Islet precursor cell (in vitro differentiated cells): ENCODE measurements around the gene CTPS2.
"Not testable (repeated sequence)": the region's sequence is repeated elsewhere in the genome, so short reads cannot be mapped to it uniquely, and the experiment has no call there.

Source experiments
- DNase-seq: peaks from one replicate; pipeline ENCODE4 v3.0.0-alpha.2; 2018

The CTPS2 gene

GRCh38 chrX:16712548-16713155 lies at the start of gene CTPS2:
Gene CTPS2 (minus strand): TSS chrX:16712669. CDS start chrX:16702902, 9,767 bp downstream.
- DNase-seq: peak; percentile 89

- DNase-seq: not testable (repeated sequence)
Measured at GRCh38 chrX:16761500-16761899, 49.0 kb upstream of the CTPS2 start.

- DNase-seq: no peak
Measured at GRCh38 chrX:16756724-16757123, 44.3 kb upstream of the CTPS2 start.

DNA sequence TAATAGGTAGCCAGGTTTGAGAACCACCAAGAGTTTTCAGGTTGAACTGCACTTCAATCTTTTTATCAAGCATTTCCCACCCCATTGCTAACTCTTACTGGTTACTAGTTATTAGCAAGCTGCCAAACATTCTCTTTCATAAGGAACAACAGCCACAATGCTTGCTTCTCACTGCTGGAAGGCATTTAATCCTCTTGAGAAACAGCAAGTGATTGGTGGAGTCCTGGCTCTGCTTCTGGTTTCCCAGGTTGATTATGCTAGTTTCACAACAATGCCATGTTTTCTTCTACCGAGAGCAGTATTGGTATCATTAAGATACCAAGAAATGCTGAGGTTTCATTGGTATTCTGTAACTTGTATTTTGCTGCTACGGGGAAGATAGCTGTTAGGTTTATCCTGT lies 41.5 kb upstream of the CTPS2 start:
- no peak for DNase-seq

DNA sequence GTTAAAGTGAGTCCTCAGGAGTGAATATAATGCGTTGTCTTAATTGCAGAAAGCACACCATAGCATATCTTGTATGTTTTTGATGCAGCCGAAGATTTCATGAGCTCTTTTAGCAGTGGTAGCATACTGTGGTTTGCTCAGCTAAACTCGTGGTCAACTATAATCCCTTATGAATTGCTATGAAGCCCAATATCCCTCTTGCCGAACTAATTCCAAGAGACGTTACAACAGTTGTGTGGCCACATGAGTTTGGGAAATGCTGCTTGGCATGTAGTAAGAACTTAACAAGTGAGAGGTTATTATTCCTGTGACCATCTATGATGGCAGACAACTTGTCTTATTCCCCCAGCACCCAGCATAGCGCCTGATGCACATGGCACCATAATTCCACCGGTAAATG lies 37.7 kb upstream of the CTPS2 start:
- no peak for DNase-seq

GRCh38 chrX:16748425-16748824 lies 36.0 kb upstream of the CTPS2 start:
- DNase-seq: no peak

DNA sequence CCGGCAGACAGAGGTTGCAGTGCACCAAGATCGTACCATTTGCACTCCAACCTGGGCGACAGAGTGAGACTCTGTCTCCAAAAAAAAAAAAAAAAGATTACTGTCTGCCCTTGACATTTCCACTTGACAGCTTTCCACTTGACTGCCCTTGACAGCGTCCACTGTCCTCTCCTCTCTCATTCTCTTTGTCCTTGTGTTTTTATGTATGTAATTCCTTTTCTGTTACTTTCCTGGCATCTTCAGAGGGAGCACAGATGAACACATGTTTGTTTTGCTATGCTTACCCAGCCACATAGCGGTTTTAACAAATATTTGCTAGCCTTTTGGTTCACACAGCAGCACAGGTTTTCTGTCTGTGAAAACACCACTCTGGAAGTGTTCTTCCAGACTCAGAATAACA lies 33.2 kb upstream of the CTPS2 start:
- DNase-seq: no peak

DNA sequence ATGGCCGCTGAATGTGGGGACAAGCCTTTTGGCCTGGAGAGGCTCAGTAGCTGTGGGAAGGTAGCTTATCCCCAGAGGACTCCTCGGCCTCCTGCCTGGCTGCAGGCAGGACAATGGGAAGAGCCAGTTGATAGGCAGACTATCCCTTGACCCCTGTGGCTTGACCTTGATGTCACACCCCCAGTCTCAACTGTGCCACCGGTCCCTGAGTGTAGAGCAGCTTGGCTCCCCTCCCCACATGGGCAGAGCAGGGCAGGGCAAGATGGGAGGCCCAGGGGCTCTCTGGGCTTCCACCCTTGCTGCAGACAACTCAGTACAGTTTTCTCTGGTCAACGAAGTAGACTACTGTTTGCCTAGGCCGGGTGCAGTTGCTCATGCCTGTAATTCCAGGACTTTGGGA lies 32.6 kb upstream of the CTPS2 start:
- no peak for DNase-seq

DNA sequence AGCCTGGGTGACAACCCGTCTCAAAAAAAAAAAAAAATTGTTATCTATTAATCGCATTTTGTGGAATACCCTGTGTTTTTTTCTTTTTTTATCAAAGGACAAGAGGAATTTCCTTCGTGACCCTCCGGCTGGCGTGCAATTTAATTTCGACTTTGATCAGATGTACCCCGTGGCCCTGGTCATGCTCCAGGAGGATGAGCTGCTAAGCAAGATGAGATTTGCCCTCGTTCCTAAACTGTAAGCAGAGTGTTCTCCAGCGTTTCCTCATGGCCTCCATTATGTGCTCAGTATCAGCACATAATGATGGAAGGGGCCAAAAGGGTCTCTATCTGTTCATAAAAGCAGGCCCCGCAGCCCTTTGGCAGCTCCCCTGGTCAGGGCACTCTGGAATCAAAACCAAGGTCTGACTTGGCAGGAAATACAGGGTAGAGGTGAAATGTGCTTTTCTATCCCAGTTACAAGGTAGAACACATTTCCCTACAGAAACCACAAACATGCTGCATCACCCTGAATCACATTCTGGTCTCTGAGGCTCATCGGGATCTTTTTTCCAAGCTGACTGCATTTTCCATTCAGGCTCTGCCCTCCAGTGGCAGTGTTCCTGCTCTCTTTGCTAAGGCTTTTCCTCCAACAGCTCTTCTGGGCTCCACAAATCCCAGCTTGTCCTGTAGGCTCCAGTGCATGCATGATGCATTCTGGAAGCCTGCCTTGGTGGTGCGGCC lies 31.3 kb upstream of the CTPS2 start:
- no peak for DNase-seq

GRCh38 chrX:16739574-16739973 lies 27.1 kb upstream of the CTPS2 start:
- DNase-seq: no peak

DNA sequence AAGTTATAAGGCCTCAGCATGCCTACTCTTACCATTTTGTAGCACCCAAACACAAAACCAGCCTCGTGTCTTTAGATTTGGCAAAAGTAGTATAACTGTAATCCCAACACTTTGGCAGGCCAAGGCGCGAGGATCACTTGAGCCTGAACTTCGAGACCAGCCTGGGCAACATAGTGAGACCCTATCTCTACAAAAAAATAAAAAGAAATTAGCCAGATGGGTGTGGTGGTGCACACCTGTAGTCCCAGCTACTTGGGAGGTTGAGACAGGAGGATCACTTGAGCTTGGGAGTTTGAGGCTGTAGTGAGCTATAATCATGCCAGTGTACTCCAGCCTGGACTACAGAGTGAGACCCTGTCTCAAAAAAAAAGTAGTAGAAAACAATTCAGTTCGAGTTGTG lies 24.6 kb upstream of the CTPS2 start:
- no peak for DNase-seq

DNA sequence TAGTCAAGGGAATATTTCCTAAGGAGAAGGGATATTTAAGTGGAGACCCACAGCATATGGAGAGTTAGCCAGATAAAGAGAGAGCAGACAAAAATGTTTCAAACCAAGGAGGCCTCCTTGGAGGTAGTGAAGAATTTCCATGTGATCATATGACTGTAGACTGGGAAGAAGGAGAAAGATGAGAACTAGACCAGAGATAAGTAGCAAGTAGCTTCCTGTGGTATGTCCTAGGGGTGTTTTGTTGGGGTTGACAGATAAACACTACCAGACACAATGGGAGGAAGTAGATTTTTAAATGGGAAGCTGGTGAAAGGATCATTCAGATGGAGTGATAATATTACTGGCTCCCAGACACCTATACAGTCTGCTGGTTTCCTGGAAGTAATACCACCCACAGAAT lies 20.5 kb upstream of the CTPS2 start:
- no peak for DNase-seq

DNA sequence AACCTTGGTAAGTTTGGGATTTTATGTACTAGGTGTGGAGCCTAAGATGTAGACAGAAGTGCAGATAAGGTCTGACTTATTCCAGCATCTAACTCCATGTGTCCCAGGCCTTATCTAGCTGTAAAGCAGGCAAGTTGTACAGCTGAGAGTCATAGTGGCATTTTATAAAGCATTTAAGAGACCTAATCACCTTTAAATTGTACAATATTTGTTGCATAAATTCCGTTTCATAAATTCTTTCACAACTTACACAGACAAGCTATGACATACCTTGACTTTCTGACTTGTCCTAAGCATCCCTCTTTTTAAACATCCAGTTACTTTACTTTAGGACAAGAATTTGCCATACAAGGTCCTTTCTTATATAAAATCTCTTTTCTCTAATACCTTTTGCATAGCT lies 18.0 kb upstream of the CTPS2 start:
- DNase-seq: no peak

DNA sequence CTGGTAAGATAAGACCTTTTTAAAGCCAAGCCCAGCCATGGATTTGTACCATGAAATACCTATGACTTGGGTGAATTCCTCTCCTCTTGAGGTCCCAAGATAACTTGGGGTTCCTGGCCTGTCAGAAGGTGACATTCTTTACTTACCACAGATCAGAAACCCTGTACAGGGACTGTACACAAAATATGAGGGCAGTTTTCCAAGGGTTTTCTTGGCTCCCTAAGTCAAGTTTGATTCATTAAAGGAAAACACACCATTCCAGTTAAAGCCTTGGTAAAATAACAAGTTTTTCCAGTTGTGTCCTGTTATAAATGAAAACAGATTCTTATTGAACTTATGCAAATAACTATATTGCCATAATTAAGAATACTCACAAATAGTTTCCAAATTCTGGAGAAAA lies 15.2 kb upstream of the CTPS2 start:
- DNase-seq: no peak

- DNase-seq: not testable (repeated sequence)
Measured at GRCh38 chrX:16726347-16726988, 14.0 kb upstream of the CTPS2 start.

DNA sequence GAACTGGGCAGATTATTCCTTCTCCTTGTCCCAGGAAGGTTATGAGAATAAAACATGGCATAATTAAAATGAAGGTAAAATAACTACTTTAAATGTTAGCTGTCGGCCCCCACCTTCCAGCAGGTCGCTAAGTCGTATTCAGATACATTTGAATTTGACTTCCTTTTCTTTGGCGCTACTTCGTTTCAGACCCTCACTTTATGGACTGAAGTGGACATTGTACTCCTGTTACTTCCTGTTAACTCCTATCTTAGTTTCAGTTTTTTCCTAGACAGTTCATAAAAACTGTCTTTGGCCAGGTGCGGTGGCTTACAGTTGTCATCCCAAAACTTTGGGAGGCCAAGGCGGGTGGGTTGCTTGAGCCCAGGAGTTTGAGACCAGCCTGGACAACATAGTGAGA lies 12.6 kb upstream of the CTPS2 start:
- DNase-seq: no peak

GRCh38 chrX:16722481-16722880 lies 10.0 kb upstream of the CTPS2 start:
- no peak for DNase-seq

DNA sequence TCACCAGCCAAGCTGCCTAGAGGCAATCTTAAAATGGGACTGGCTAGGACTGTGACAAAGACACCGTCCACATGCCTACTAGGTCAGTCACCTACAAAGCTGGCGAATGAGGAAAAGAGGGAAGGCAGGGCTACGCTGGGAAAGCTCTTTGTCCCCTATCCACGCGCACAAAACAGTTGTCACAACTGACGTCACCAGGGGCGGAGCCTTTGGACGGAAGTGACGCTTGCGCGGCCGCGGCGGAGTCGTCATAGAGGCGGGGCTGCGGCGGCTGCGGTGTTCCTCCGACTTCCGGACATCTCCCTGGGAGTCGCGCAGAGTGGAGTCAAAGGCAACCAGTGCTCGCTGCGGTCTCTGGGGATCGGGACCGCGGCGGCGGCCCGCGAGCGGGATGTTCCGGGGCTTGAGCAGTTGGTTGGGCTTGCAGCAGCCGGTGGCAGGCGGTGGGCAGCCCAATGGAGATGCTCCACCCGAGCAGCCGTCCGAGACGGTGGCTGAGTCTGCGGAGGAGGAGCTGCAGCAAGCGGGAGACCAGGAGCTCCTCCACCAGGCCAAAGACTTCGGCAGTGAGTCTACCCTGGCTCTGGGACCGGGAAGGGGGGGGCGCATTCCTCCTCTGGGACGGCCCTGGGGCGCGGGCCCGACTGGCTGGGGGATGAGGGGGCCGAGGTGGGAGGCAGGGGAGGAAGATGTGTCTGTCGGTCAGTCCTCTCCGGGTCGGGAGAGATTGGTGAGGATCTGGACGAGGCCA lies 7.0 kb upstream of the CTPS2 start, which contains the start of gene SYAP1:
Gene SYAP1, plus strand, starts transcription at position 279 of the 751 bp plus-strand sequence. Its CDS starts 113 bp downstream, at position 392.
- DNase-seq: peak; percentile 100

DNA sequence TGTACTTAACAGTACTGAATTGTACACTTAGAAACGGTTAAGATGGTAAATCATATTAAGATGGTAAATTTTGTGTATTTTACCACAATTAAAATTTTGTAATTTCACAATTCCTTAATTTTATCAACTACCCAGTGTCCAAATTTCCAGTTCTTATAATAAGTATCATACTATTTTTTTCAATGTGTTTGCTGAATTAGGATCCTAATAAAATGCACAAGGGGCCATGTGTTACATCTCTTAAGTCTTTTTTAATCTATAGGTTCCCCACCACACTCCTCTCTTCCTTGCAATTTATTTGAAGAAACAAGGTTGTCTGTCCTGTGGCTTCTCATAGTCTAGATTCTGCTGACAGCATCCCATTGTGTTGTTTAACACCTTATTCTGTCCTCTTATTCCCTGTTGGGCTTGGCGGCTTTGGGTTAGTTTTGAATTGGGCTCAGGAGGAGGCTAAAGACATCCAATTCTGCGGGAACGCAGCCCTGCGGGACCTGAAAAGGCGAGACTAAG lies 6.4 kb upstream of the CTPS2 start:
- DNase-seq: no peak

- DNase-seq: not testable (repeated sequence)
Measured at GRCh38 chrX:16716451-16716850, 4.0 kb upstream of the CTPS2 start.

- not testable (repeated sequence) for DNase-seq
Measured at GRCh38 chrX:16715638-16716037, 3.2 kb upstream of the CTPS2 start.

DNA sequence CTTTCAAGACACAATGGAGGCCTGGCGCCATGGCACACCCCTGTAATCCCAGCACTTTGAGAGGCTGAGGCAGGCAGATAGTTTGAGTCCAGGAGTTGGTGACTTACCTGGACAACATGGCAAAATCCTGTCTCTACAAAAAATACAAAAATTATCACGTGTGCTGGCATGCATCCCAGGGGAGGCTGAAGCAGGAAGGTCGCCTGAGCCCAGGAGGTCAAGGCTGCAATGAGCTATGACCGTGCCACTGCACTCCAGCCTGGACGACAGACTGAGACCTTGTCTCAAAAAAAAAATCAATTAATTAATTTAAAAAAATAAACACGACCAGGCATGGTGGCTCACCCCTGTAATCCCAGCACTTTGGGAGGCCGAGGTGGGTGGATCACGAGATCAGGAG lies 2.0 kb upstream of the CTPS2 start:
- no peak for DNase-seq

- no peak for DNase-seq
Measured at GRCh38 chrX:16711893-16712547, 449 bp downstream of the CTPS2 start.
